CD4-positive, alpha-beta T cell treated with Interferon gamma for 1 hour (primary cell): ENCODE results near the gene TAF3.

ENCODE experiments used
- DNase-seq: peaks from one replicate; pipeline ENCODE4 v3.0.0-alpha.2; 2020

The TAF3 gene

GRCh38 chr10:8036506-8037198 lies 218.3 kb downstream of the TAF3 start:
- DNase-seq = no peak

- no peak for DNase-seq
Measured at GRCh38 chr10:8037199-8037801, 219.0 kb downstream of the TAF3 start.

- no peak for DNase-seq
Measured at GRCh38 chr10:8037941-8038894, 219.9 kb downstream of the TAF3 start.

GRCh38 chr10:8039321-8039881 lies 221.1 kb downstream of the TAF3 start:
- no peak for DNase-seq

GRCh38 chr10:8040651-8041050 lies 222.3 kb downstream of the TAF3 start:
- DNase-seq = no peak

GRCh38 chr10:8041284-8041991 lies 223.1 kb downstream of the TAF3 start:
- DNase-seq = no peak

GRCh38 chr10:8041992-8042720 lies 223.9 kb downstream of the TAF3 start:
- no peak for DNase-seq

GRCh38 chr10:8042721-8043568 lies 224.6 kb downstream of the TAF3 start:
- no peak for DNase-seq

GRCh38 chr10:8043569-8044306 lies 225.4 kb downstream of the TAF3 start:
- peak; percentile 25 for DNase-seq

- DNase-seq = no peak
Measured at GRCh38 chr10:8044331-8044907, 226.1 kb downstream of the TAF3 start.

GRCh38 chr10:8044908-8045725 lies 226.8 kb downstream of the TAF3 start:
- no peak for DNase-seq

GRCh38 chr10:8045726-8046494 lies 227.6 kb downstream of the TAF3 start:
- no peak for DNase-seq

- DNase-seq = no peak
Measured at GRCh38 chr10:8047452-8048280, 229.4 kb downstream of the TAF3 start.

- DNase-seq = peak; percentile 62
Measured at GRCh38 chr10:8048281-8049008, 230.1 kb downstream of the TAF3 start.

- DNase-seq = no peak
Measured at GRCh38 chr10:8049045-8049864, 230.9 kb downstream of the TAF3 start.
